MM.1S (cell line): Measurements from ENCODE around the gene PILRA.
"Not testable (repeated sequence)": the region's sequence is repeated elsewhere in the genome, so short reads cannot be mapped to it uniquely, and the experiment has no call there.

ENCODE experiments used
- DNase-seq: peaks from one replicate; pipeline ENCODE4 v3.0.0-alpha.2; 2015
- H2AFZ ChIP-seq: fragments of 300-600 bp; sonication (generic); 2 replicates; pipeline ENCODE4 v1.6.0; 2016; ENCODE audit warnings: antibody characterized with exemption, low read length
- H3F3A ChIP-seq: fragments of 300-600 bp; sonication (generic); 2 replicates; pipeline ENCODE4 v1.6.1; 2016; ENCODE audit warnings: mild to moderate bottlenecking, antibody characterized with exemption, low read length, moderate library complexity, mixed read lengths; ENCODE audit not compliant: insufficient read depth
- H3K27ac ChIP-seq: fragments of 300-600 bp; sonication (generic); 2 replicates; pipeline ENCODE4 v1.5.1; 2016; ENCODE audit warnings: mild to moderate bottlenecking, low read length
- H3K27me3 ChIP-seq: fragments of 300-600 bp; sonication (generic); replicated peaks from 2 replicates; pipeline ENCODE4 v1.6.0; 2016; ENCODE audit warnings: low read length; ENCODE audit not compliant: insufficient read depth
- H3K36me3 ChIP-seq: fragments of 300-600 bp; sonication (generic); replicated peaks from 2 replicates; pipeline ENCODE4 v1.6.1; 2016; ENCODE audit warnings: mild to moderate bottlenecking, low read length, mixed read lengths; ENCODE audit not compliant: insufficient read depth
- H3K4me1 ChIP-seq: fragments of 300-600 bp; sonication (generic); 2 replicates; pipeline ENCODE4 v1.6.1; 2016; ENCODE audit warnings: low read length, mixed read lengths
- H3K4me2 ChIP-seq: fragments of 300-600 bp; sonication (generic); 2 replicates; pipeline ENCODE4 v1.6.0; 2016; ENCODE audit warnings: low read depth, low read length
- H3K4me3 ChIP-seq: fragments of 300-600 bp; sonication (generic); 2 replicates; pipeline ENCODE4 v1.5.1; 2016; ENCODE audit warnings: low read length, mixed read lengths
- H3K79me2 ChIP-seq: fragments of 300-600 bp; sonication (generic); 2 replicates; pipeline ENCODE4 v1.6.1; 2016; ENCODE audit warnings: mixed run types, low read length, mixed read lengths
- H3K9ac ChIP-seq: fragments of 300-600 bp; sonication (generic); 2 replicates; pipeline ENCODE4 v1.6.1; 2016; ENCODE audit warnings: low read length, mixed read lengths
- H3K9me2 ChIP-seq: fragments of 300-600 bp; sonication (generic); replicated peaks from 2 replicates; pipeline ENCODE4 v1.6.1; 2016; ENCODE audit warnings: mild to moderate bottlenecking, low read length, mixed read lengths; ENCODE audit not compliant: insufficient read depth
- H3K9me3 ChIP-seq: fragments of 300-600 bp; sonication (generic); replicated peaks from 2 replicates; pipeline ENCODE4 v1.6.1; 2016; ENCODE audit warnings: mild to moderate bottlenecking, low read length, mixed read lengths; ENCODE audit not compliant: insufficient read depth
- H4K20me1 ChIP-seq: fragments of 300-600 bp; sonication (generic); 2 replicates; pipeline ENCODE4 v1.6.1; 2016; ENCODE audit warnings: mild to moderate bottlenecking, low read length, moderate library complexity, mixed read lengths; ENCODE audit not compliant: insufficient read depth
- CTCF ChIP-seq: fragments of 300-600 bp; sonication (generic); IDR thresholded peaks from 2 replicates; pipeline ENCODE4 v1.5.1; 2016; ENCODE audit warnings: antibody characterized with exemption, low read length, mixed read lengths
- EZH2 ChIP-seq: fragments of 300-600 bp; sonication (generic); optimal IDR thresholded peaks from 2 replicates; pipeline ENCODE3; 2017; ENCODE audit warnings: low read depth, mild to moderate bottlenecking, antibody characterized with exemption, low read length, mixed read lengths
- EZH2phosphoT487 ChIP-seq: fragments of 300-600 bp; sonication (generic); IDR thresholded peaks from 2 replicates; pipeline ENCODE4 v1.6.1; 2018; ENCODE audit warnings: antibody characterized with exemption, low read length

PILRA gene

GRCh38 chr7:100439244-100439643 lies 66.0 kb downstream of the PILRA start:
- not testable (repeated sequence) for H3K4me2 ChIP-seq, H3K9me3 ChIP-seq, DNase-seq, H3K9ac ChIP-seq, H3K4me3 ChIP-seq, H3K4me1 ChIP-seq, H3K27ac ChIP-seq, H2AFZ ChIP-seq, H3K27me3 ChIP-seq, H4K20me1 ChIP-seq, H3K9me2 ChIP-seq, H3K36me3 ChIP-seq
- Histone ChIP-seq H3F3A (peaks cover 13% of the 10 kb centered on the region; the same call in 1 of the 2 replicates), H3K79me2 (peaks cover 16% of the 10 kb centered on the region)

DNA sequence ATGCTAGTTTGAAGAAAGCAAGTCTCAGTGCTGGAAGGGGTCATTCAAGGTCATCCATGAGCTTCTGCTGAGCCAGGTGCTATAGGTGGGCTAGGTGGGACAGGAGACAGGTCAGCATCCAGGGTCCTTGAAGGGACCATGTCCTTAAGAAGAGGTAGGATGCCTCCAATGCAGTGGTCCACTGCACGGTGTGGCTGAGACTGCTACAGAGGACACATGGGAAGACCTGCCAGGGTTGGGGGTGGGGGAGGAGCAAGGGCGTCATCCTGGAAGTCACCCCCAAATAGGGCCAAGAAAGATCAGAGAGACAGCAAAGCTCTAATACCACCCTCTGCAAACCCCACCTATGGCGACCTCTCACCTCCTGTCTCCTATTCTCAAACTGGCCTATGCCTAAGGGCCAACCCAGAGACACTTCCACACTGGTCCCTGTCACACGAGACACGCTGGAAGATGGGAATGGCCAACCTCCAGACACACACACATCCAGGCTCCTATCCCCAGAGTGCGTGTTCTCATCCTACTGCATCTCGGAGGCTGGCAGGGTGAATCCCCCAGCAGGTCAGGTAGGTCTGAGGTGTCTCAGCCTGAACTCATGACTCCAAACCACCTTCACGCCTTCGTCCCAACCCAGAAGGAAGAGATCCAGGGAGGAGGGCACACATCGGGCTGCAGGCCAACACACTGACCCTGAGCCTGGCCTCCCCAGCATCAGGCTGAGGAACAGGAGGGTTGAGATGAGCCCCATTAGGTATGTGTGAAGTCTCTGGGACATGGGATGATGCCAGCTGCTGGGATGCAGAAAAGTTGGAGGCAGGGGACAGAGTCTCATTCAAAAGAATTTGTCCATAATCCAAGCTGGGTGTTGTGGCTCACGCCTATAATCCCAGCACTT lies 68.6 kb downstream of the PILRA start:
- no peak overlapping the region for H3K9ac ChIP-seq
- H3K36me3 ChIP-seq = no peaks in the 10 kb centered on the region
- H3K27me3 ChIP-seq = no peaks in the 10 kb centered on the region
- no peaks in the 10 kb centered on the region for H3K9me3 ChIP-seq
- H3K79me2 ChIP-seq = no peaks in the 10 kb centered on the region
- no peak for DNase-seq
- H3K9me2 ChIP-seq = no peaks in the 10 kb centered on the region
- no peak for TF ChIP-seq EZH2phosphoT487
- no peak for TF ChIP-seq CTCF
- TF ChIP-seq EZH2 = no peak
- H3F3A ChIP-seq = 0 out of 2 replicates have a peak, but pooled peaks cover 4% of the 10 kb centered on the region
- H2AFZ ChIP-seq = no peak overlapping the region
- H4K20me1 ChIP-seq = no peaks in the 10 kb centered on the region
- H3K4me2 ChIP-seq = no peak overlapping the region
- H3K27ac ChIP-seq = no peak overlapping the region
- no peak overlapping the region for H3K4me3 ChIP-seq
- 0 out of 2 replicates have a peak, but pooled peaks cover 10% of the 10 kb centered on the region for H3K4me1 ChIP-seq

GRCh38 chr7:100443096-100443840 lies 70.0 kb downstream of the PILRA start:
- H3K27ac ChIP-seq = no peak overlapping the region
- no peak overlapping the region for H3K4me3 ChIP-seq
- no peaks in the 10 kb centered on the region for H3K36me3 ChIP-seq
- DNase-seq = no peak
- H3K4me2 ChIP-seq = no peak overlapping the region
- no peaks in the 10 kb centered on the region for H4K20me1 ChIP-seq
- TF ChIP-seq CTCF (no peak), EZH2phosphoT487 (no peak), EZH2 (no peak)
- no peak overlapping the region for H3K9ac ChIP-seq
- no peaks in the 10 kb centered on the region for H3F3A ChIP-seq
- 0 out of 2 replicates have a peak, but pooled peaks cover 10% of the 10 kb centered on the region for H3K4me1 ChIP-seq
- no peak overlapping the region for H2AFZ ChIP-seq
- no peaks in the 10 kb centered on the region for H3K27me3 ChIP-seq
- no peaks in the 10 kb centered on the region for H3K79me2 ChIP-seq
- no peaks in the 10 kb centered on the region for H3K9me3 ChIP-seq
- no peaks in the 10 kb centered on the region for H3K9me2 ChIP-seq
